Measurements from ENCODE around the gene SNURF.
A peak's percentile ranks its signal among the peaks of the same experiment; 100 is the strongest.
"Not testable (repeated sequence)": the region's sequence is repeated elsewhere in the genome, so short reads cannot be mapped to it uniquely, and the experiment has no call there.

SNURF gene

GRCh38 chr15:24954783-24955530 is at the start of gene SNURF, which contains the start of gene SNRPN:
SNURF (plus strand) TSS chr15:24954987; CDS start chr15:24955049, 62 bp downstream.
SNRPN (plus strand) TSS chr15:24954987; CDS start chr15:24974454, 19,467 bp downstream.
- peak; percentile 66 for DNase-seq (ENCODE audit: low spot score)

GRCh38 chr15:24916305-24917009 is 38.3 kb upstream of the SNURF start:
- DNase-seq (ENCODE audit: low spot score): no peak

GRCh38 chr15:24917431-24917830 is 37.4 kb upstream of the SNURF start:
- no peak for DNase-seq (ENCODE audit: low spot score)

GRCh38 chr15:24919446-24919845 is 35.3 kb upstream of the SNURF start:
- no peak for DNase-seq (ENCODE audit: low spot score)

- DNase-seq (ENCODE audit: low spot score): not testable (repeated sequence)
These were observed 32.0 kb upstream of the SNURF start for GRCh38 chr15:24922781-24923180.

GRCh38 chr15:24924153-24924552 is 30.6 kb upstream of the SNURF start:
- DNase-seq (ENCODE audit: low spot score): no peak

GRCh38 chr15:24924621-24925020 is 30.2 kb upstream of the SNURF start:
- DNase-seq (ENCODE audit: low spot score): no peak

- not testable (repeated sequence) for DNase-seq (ENCODE audit: low spot score)
These were observed 22.7 kb upstream of the SNURF start for GRCh38 chr15:24931874-24932732.

- DNase-seq (ENCODE audit: low spot score): no peak
These were observed 21.1 kb upstream of the SNURF start for GRCh38 chr15:24933716-24934115.

GRCh38 chr15:24938224-24938623 is 16.6 kb upstream of the SNURF start:
- not testable (repeated sequence) for DNase-seq (ENCODE audit: low spot score)

- no peak for DNase-seq (ENCODE audit: low spot score)
These were observed 14.6 kb upstream of the SNURF start for GRCh38 chr15:24940236-24940635.

GRCh38 chr15:24943361-24943760 is 11.4 kb upstream of the SNURF start:
- no peak for DNase-seq (ENCODE audit: low spot score)

- no peak for DNase-seq (ENCODE audit: low spot score)
These were observed 9.8 kb upstream of the SNURF start for GRCh38 chr15:24944954-24945353.

- peak; percentile 61 for DNase-seq (ENCODE audit: low spot score)
These were observed 9.1 kb upstream of the SNURF start for GRCh38 chr15:24945711-24946110.

GRCh38 chr15:24948495-24948894 is 6.3 kb upstream of the SNURF start:
- no peak for DNase-seq (ENCODE audit: low spot score)

GRCh38 chr15:24955531-24955921 is 739 bp downstream of the SNURF start:
- DNase-seq (ENCODE audit: low spot score): no peak

- peak; percentile 87 for DNase-seq (ENCODE audit: low spot score)
These were observed 1.5 kb downstream of the SNURF start for GRCh38 chr15:24956111-24956838.

GRCh38 chr15:24957691-24958090 is 2.9 kb downstream of the SNURF start:
- no peak for DNase-seq (ENCODE audit: low spot score)

GRCh38 chr15:24961967-24962366 is 7.2 kb downstream of the SNURF start:
- DNase-seq (ENCODE audit: low spot score): no peak

GRCh38 chr15:24962880-24963279 is 8.1 kb downstream of the SNURF start:
- DNase-seq (ENCODE audit: low spot score): no peak

GRCh38 chr15:24966364-24967103 is 11.7 kb downstream of the SNURF start:
- no peak for DNase-seq (ENCODE audit: low spot score)

Measured in cerebellar cortex (tissue), 1 donor.